Duodenal mucosa (tissue), 2 donors: Measurements from ENCODE around the gene UBE4B.

ENCODE experiments used
- H3K27ac ChIP-seq: one replicate; pipeline ENCODE4 v1.7.0; 2013; ENCODE audit warnings: low read depth, low read length
- H3K27me3 ChIP-seq, 2 donors: one replicate each; pipeline ENCODE4 v1.7.0; 2013; ENCODE audit warnings: low read length in 2 of 2, control low read depth in 1 of 2; ENCODE audit not compliant: insufficient read depth in 2 of 2, control insufficient read depth in 1 of 2
- H3K36me3 ChIP-seq, 2 donors: one replicate each; pipeline ENCODE4 v1.7.0; 2013; ENCODE audit warnings: low read length in 2 of 2, control low read depth in 1 of 2; ENCODE audit not compliant: insufficient read depth in 2 of 2, control insufficient read depth in 1 of 2
- H3K4me1 ChIP-seq, 2 donors: one replicate each; pipeline ENCODE4 v1.7.0; 2013; ENCODE audit warnings: low read length in 2 of 2, control low read depth in 1 of 2; ENCODE audit not compliant: insufficient read depth in 2 of 2, control insufficient read depth in 1 of 2
- H3K4me3 ChIP-seq, 2 donors: one replicate each; pipeline ENCODE4 v1.7.0; 2013; ENCODE audit warnings: low read length in 2 of 2, low read depth in 1 of 2
- H3K9ac ChIP-seq, 2 donors: one replicate each; pipeline ENCODE4 v1.7.0; 2013; ENCODE audit warnings: low read length in 2 of 2, low read depth in 1 of 2
- H3K9me3 ChIP-seq, 2 donors: one replicate each; pipeline ENCODE4 v1.7.0; 2013; ENCODE audit warnings: low read length in 2 of 2, control low read depth in 1 of 2; ENCODE audit not compliant: control insufficient read depth in 1 of 2

UBE4B gene

DNA sequence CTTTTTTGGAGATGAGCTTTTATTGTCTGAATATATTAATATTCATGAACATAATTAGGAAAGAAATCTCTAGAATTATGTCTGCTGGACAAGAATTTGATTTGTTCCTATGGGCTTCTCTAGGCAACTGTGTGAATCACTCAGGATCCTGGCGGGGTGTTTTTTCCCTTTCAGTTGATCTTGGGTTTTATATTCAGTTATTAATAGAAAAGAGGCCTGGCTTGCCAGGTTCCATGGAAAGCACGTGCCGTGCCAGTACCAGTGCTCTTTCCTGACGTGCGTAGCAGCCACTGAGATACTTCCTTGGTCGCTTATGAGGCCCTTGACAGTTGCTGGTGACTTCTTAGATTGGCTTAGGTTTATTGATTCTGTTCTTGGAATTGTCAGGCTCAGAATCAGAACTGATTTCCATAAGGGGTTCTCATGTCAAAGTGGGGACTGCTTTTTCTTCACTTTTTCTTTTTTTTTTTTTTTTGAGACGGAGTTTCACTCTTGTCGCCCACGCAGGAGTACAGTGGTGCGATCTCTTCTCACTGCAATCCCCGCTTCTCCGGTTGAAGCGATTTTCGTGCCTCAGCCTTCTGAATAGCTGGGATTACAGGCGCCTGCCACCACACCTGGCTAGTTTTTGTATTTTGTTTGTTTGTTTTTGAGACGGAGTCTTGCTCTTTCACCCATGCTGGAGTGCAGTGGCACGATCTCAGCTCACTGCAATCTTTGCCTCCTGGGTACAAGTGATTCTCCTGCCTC is 129.0 kb downstream of the UBE4B start:
- H3K36me3 ChIP-seq = peaks cover 17 to 42% of the 10 kb centered on the region in 2 donors
- no peak overlapping the region for H3K27ac ChIP-seq
- H3K9ac ChIP-seq = no peak overlapping the region

GRCh38 chr1:10168912-10169514 is 136.3 kb downstream of the UBE4B start:
- peaks cover 21 to 66% of the 10 kb centered on the region in 2 donors for H3K36me3 ChIP-seq
- no peaks in the 10 kb centered on the region for H3K9me3 ChIP-seq
- H3K4me1 ChIP-seq = no peaks in the 10 kb centered on the region
- H3K27me3 ChIP-seq = no peaks in the 10 kb centered on the region
- H3K27ac ChIP-seq = no peak overlapping the region
- H3K9ac ChIP-seq = no peak overlapping the region
- H3K4me3 ChIP-seq = no peak overlapping the region

More for the DNA sequence above, 129.0 kb downstream of the UBE4B start:
- Histone ChIP-seq H3K4me1 (peaks cover 12 to 16% of the 10 kb centered on the region in 2 donors), H3K9me3 (no peaks in the 10 kb centered on the region), H3K27me3 (no peaks in the 10 kb centered on the region), H3K4me3 (no peak overlapping the region)

DNA sequence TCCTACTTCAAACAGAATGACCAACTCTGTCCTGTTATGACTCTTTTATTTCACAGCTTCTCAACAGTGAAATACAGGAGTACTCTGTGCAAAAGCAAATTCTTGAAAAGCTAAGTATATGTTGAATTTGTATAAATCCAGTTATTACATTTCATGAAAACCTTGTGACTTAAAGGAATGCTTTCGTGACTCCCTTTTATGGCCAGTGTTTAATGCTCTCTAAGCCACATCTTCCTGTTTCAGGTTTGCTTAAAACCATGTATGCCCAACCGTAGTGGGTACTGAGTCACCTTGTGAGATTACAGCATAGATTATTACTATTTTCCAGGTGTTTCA is 137.4 kb downstream of the UBE4B start:
- H3K4me1 ChIP-seq = no peaks in the 10 kb centered on the region
- H3K9ac ChIP-seq = no peak overlapping the region
- no peak overlapping the region for H3K27ac ChIP-seq
- H3K9me3 ChIP-seq = no peaks in the 10 kb centered on the region
- no peaks in the 10 kb centered on the region for H3K27me3 ChIP-seq
- H3K4me3 ChIP-seq = no peak overlapping the region
- peaks cover 14 to 60% of the 10 kb centered on the region in 2 donors for H3K36me3 ChIP-seq

DNA sequence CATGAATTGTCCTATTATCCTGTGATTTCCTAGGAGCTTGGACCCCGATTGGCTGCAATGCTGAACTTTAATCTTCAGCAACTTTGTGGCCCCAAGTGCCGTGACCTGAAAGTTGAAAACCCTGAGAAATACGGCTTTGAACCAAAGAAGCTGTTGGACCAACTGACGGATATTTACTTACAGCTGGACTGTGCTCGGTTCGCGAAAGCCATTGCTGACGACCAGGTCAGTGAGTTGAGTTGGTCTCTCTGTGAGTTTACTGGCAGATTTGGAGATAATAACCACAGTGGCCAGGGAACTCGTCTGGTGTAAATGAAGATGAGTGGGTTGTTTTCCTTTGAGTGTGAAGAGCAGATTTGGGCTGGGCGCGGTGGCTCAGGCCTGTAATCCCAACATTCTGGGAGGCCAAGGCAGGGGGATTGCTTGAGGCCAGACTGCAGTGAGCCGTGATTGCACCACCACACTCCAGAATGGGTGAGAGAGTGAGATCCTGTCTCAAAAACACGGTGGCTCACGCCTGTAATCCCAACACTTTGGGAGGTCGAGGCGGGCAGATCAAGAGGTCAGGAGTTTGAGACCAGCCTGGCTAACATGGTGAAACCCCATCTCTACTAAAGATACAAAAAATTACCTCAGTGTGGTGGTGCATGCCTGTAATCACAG is 138.5 kb downstream of the UBE4B start:
- Histone ChIP-seq H3K9me3 (no peaks in the 10 kb centered on the region), H3K9ac (no peak overlapping the region), H3K27ac (no peak overlapping the region), H3K4me1 (no peaks in the 10 kb centered on the region), H3K27me3 (no peaks in the 10 kb centered on the region), H3K4me3 (no peak overlapping the region), H3K36me3 (peaks cover 5 to 54% of the 10 kb centered on the region in 2 donors)

DNA sequence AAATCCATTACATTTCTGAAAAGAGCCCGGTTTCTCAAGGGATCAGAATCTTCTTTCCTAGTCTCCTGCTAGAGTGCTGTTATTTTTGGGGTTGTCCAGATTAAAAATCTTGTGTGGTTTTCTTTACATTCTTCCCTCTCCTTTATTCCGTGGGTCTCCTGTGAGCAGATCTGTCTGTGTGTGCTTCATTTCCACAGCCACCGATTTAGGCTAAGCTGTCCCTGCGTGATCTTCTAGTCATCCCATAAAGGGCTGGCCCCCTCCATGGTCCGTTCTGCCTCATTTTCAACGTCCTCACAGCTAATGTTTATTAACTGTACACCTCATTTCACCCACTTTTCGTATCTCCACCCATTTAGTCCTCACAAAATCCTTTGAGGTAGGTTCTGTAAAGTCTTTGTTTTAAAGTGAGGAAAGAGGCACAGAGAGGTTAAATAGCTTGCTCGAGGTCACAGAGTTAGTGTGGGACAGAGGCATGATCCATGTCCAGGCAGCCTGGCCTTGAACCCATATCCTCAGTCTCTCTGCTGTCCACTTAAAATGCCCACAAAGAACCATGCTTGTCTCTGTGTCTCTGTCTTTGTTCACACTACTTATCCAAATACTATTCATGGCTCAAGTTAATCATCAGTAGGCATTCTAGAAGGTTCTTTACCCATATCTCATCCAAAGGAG is 139.4 kb downstream of the UBE4B start:
- no peak overlapping the region for H3K9ac ChIP-seq
- H3K27ac ChIP-seq = no peak overlapping the region
- no peaks in the 10 kb centered on the region for H3K27me3 ChIP-seq
- H3K36me3 ChIP-seq = peaks cover 5 to 53% of the 10 kb centered on the region in 2 donors
- no peaks in the 10 kb centered on the region for H3K4me1 ChIP-seq
- H3K9me3 ChIP-seq = no peaks in the 10 kb centered on the region
- H3K4me3 ChIP-seq = no peak overlapping the region

DNA sequence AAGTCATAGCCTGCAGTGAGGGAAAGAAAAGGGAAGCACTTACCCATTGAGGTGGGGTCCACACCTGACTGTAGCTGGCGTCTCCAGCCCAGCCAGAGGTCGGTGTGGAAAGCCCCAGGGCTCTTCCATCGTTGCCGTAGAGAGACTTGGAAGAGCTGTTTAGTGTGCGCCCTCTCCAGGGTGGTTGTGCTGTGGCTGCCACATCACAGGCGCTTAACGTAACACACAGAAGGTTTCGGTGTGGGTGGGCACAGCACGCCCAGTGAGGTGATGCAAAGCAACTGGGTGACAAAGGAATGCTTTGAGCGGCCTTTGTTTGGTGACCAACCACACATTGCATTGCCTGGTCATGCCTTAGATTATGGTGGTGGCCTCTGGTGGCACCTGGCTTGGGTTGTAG is 140.8 kb downstream of the UBE4B start:
- Histone ChIP-seq H3K27me3 (no peaks in the 10 kb centered on the region), H3K36me3 (peaks cover 0 to 44% of the 10 kb centered on the region in 2 donors), H3K9ac (no peak overlapping the region), H3K4me3 (no peak overlapping the region), H3K4me1 (no peaks in the 10 kb centered on the region), H3K9me3 (no peaks in the 10 kb centered on the region), H3K27ac (no peak overlapping the region)

DNA sequence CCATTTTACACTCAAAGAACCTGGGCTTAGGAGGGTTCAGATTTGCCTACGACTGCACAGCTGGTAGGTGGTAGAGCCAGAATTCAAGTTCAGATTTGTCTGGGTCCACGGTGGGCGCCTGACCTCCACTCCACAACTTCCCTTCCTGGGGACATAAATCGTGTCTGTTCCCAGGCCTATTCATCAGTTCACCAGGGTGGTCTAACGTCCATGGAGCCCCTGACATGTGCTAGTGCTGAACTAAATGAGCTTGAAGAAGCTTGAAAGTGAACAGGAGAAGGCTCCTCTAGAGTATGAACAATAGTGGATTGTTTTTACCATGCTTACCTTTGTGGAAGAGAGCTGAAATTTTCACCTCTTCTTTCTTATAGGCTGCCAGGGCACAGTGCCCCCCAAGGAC is 145.1 kb downstream of the UBE4B start:
- Histone ChIP-seq H3K27me3 (no peaks in the 10 kb centered on the region), H3K4me3 (no peak overlapping the region), H3K36me3 (peaks cover 11 to 36% of the 10 kb centered on the region in 2 donors), H3K27ac (no peak overlapping the region), H3K9me3 (no peaks in the 10 kb centered on the region), H3K9ac (no peak overlapping the region), H3K4me1 (no peaks in the 10 kb centered on the region)

DNA sequence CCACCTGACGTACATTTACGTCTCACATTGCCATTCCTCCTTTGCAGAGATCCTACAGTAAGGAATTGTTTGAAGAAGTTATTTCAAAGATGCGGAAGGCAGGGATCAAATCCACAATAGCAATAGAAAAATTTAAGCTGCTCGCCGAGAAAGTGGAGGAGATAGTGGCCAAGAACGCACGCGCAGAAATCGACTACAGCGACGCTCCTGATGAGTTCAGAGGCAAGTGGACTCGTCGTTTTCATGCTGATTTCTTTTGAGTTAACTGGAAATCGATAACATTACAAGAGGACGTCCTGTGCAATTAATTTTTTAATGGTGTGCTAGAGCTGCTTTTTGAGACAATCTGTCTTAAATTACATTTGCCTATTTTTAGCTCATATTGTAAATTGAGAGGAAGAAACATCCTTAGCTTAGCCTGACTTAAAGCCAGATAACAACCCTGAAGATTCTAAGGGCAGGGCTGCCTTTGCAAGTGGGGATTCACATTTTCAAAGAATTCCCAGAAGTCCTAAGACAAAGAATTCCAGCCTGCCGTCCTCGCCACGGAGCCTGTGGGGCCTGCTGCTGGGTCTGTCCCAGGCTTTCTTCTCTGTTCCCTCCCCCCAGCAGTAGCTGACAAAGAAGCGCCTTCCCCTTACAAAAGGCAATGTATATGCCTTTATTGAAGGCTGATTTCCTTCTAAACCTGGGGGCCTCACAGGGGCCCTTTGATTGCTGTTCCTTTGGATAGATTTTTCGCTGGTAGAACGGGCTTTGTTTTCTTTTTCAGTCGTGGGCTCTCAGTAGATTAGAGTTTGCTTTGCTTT is 146.0 kb downstream of the UBE4B start:
- Histone ChIP-seq H3K27ac (no peak overlapping the region), H3K36me3 (peaks cover 11 to 35% of the 10 kb centered on the region in 2 donors), H3K9ac (no peak overlapping the region), H3K27me3 (no peaks in the 10 kb centered on the region), H3K9me3 (no peaks in the 10 kb centered on the region), H3K4me1 (no peaks in the 10 kb centered on the region), H3K4me3 (no peak overlapping the region)

DNA sequence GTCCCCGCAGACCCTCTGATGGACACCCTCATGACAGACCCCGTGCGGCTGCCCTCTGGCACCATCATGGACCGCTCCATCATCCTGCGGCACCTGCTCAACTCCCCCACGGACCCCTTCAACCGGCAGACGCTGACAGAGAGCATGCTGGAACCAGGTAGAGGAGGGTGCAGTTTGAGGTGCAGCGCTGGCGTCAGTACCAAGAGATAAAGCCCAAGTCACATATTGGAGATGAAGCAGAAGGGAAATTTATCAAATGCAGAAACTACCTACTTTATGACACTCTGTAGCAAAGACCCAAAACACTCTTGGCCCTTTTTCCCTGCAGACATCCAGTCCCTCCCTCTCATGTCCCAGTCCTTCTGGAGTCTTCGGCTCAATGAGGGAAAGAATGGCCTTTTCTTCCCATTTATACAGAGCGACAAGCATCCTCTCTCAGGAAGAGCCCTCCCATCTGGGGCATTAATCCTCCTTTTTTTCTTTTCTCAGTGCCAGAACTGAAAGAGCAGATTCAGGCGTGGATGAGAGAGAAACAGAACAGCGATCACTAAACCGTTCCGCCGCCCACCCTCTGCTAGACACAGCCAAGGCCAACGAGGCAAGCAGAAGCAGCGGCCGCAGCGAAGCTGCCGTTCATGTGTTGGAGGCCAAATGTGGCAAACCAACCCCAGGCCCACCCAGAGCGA is 146.8 kb downstream of the UBE4B start:
- Histone ChIP-seq H3K27ac (no peak overlapping the region), H3K4me1 (no peaks in the 10 kb centered on the region), H3K9me3 (no peaks in the 10 kb centered on the region), H3K27me3 (no peaks in the 10 kb centered on the region), H3K9ac (no peak overlapping the region), H3K4me3 (no peak overlapping the region), H3K36me3 (peaks cover 11 to 35% of the 10 kb centered on the region in 2 donors)
